HT1080 (cell line): ENCODE measurements around the gene RASGRP2. TPM values are rescaled to one million over a fixed set of nuclear protein-coding genes. Genes with fewer than 3 reads are reported as not detected.

ENCODE experiments used
- DNase-seq: peaks from one replicate; pipeline ENCODE4 v3.0.0-alpha.2; 2015; ENCODE audit warnings: low read depth
- total RNA-seq: library from RNA; depleted of rRNA; stranded (reverse); fragments of >200 nt; shearing (Covaris generic); gene quantifications from 2 replicates; pipeline ENCODE4 v1.2.3, GENCODE V29; 2014

Gene RASGRP2
- total RNA-seq, 1 experiment from 2014 or later, result not detected

- DNase-seq, result no peak
Measured at GRCh38 chr11:64698427-64698826, 45.5 kb downstream of the RASGRP2 start.

DNA sequence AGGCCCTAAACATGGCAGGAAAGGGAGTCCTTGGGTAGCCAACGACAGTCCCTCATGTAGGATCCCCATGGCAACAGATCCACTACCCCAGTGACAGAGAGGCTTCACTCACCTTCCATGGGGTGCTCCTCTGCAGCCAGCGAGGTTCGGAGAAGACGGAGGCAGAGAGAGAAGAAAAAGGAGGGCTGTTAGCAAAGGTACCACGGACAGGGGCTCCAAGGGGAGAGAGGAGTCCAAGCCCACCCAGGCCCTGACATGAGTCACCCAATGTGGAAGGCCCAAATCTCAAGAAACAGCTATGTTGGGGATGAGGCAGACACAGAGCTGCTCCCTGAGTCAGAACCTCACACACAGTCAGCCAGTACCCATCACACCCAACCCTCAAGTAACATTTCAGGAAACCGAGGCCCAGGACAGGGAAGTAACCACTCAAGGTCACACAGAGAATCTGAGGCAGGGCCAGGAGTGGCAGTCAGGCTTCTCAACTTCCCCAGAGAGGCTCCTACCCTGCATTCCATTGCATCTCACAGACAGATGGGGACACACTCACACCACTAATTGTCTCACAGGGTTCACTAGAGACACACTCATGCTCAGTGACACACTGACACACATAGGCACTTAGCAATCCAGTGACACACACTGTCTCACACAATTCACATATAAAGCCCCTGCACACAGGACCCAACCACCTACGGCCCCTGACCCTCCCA lies 46.1 kb downstream of the RASGRP2 start:
- DNase-seq, result no peak

- no peak for DNase-seq
Measured at GRCh38 chr11:64696045-64696444, 47.9 kb downstream of the RASGRP2 start.

DNA sequence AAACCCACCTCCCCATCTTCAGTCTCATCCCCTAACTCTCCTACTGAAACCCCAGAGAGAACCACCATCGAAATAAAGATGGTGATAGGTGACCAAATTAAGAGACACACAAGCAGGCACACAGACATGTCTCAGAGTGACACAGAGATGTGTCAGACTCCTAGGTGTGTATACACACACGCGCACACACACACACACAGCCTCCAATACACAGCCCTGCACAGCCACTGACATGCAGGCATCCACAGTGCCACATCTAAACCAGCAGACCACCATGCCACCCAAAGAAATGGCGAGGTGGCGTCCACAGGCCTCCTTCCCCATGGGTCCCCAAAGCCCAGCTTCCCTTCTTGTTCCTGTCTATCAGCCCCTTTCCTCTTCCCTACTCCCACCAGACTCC lies 48.4 kb downstream of the RASGRP2 start:
- DNase-seq, result no peak

GRCh38 chr11:64694821-64695365 lies 49.0 kb downstream of the RASGRP2 start:
- DNase-seq, result no peak

- no peak for DNase-seq
Measured at GRCh38 chr11:64694026-64694755, 49.8 kb downstream of the RASGRP2 start.

DNA sequence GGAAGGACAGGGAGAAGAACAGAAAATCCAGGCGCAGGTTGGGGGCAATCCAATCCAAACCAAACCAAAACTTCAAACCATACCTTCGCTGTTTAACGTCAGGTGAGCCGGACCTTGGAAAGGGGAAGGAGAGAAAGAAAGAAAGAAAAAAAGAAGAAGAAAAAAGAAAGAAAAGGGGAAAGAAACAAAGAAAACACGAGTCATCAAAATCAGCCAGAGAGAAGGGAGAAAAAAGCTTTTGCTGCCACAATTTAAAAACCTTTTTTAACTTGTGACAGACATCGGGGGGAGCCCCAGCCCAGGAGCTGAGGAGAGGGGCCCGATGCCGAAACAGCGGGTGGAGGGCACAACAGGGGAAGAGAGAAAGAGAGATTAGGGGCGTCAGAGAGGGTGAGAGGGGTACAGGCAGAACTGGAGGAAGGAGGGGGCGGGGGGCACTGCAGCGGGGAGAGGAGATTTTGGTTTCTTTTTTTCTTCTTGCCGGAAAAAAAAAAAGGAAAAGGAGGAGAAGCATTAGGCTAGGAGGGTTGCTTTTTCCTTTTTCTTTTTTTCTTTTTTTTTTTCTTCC lies 51.1 kb downstream of the RASGRP2 start:
- DNase-seq, result no peak

DNA sequence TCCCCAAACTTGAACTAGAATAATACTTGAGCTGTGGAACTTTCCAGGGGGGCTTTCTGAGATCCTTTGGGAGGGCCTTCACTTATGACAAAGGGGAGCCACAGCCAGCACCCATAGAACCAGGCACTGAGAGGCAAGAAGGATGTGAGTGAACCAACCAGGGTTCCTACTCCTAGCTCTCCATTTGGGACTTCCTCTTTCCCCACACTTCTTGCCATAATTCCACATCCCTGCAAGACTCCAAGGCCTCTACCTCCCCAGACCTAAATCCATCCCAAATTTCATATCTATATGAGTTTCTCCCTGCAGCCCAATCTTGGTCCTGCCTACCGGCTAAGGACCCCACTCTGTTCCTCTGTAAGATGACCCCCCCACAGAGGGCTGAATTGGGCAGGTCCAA lies 52.4 kb downstream of the RASGRP2 start:
- no peak for DNase-seq

DNA sequence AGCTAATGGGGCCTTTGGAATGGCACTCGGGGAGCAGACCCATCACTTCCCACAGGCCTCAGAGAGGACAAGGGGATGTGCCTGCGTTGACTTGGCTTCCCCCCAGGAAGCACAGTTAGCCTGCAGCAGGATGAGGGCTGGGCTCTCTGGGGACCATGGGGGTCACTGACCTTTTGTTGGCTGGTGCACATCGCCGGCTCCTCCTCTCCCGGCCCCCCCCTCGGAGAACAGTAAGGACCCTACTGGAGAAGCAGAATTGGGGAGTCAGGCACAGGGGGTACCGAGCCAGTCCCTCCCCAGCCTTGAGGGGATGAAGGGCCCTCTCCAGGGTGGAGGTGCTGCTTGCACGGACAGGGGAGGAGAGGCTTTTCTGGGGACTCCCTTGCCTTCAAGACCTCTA lies 53.7 kb downstream of the RASGRP2 start:
- no peak for DNase-seq

- peak; percentile 81 for DNase-seq
Measured at GRCh38 chr11:64688534-64688982, 55.4 kb downstream of the RASGRP2 start.

GRCh38 chr11:64687643-64688533 lies 56.1 kb downstream of the RASGRP2 start:
- no peak for DNase-seq

DNA sequence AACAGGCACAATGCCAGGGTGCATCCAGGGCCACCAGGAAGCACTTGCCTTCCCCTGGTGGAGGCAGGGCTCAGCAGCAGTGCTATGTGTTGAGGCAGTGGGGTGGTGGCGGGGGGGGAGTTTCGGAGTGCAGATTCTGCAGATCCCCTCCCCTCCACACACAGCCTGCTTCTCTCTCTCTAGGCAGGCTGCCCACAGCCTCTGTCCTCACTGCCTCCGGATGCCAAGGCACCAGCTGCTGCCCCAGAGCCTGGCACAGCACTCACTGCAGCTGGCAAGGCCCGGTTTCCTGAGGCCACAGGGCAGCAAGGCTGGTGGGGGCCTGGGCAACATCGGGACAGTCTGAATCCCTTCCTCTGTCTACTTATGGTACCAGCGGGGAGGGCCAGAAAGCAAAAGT lies 56.7 kb downstream of the RASGRP2 start:
- no peak for DNase-seq

- no peak for DNase-seq
Measured at GRCh38 chr11:64686466-64687170, 57.3 kb downstream of the RASGRP2 start.

DNA sequence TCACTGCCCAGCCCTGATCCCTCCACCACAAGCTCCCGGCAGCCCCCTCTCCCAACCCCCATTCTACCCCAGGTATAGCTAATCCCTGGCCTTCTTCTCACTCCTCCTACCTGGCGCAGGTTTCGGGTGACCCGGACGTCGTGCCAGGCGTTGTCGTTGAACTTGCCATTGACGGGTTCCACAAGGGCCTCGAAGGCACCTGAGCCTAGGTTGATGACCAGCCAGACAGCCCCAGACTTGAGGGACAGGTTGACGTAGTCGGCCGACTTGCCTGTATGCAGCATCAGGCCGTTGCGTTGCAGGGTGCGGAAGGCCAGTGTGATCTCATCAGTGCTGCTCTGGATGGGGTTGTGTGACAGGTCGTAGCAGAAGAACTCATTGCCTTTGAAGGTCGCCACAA lies 58.4 kb downstream of the RASGRP2 start:
- DNase-seq, result no peak

- DNase-seq, result no peak
Measured at GRCh38 chr11:64684357-64684756, 59.6 kb downstream of the RASGRP2 start.

GRCh38 chr11:64681171-64681570 lies 62.8 kb downstream of the RASGRP2 start:
- DNase-seq, result no peak

DNA sequence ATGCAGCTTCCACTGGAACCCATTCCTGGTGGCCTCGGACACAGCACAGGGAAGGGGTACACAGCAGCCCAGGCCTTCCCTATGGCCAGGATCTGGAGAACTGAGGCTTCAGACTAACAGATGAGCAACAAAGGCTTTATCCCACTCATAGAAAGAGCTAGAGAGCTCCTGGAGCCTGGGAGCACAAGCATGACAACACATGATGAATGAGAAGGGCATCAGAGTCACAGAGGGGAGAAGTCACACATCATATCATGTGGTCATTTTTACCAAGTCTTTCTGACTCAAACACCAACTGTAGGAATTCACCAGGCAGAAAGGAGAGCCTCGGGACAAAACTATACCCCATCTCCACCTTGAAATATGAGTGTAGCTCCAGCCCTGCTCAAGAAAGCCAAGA lies 64.1 kb downstream of the RASGRP2 start:
- DNase-seq, result no peak

DNA sequence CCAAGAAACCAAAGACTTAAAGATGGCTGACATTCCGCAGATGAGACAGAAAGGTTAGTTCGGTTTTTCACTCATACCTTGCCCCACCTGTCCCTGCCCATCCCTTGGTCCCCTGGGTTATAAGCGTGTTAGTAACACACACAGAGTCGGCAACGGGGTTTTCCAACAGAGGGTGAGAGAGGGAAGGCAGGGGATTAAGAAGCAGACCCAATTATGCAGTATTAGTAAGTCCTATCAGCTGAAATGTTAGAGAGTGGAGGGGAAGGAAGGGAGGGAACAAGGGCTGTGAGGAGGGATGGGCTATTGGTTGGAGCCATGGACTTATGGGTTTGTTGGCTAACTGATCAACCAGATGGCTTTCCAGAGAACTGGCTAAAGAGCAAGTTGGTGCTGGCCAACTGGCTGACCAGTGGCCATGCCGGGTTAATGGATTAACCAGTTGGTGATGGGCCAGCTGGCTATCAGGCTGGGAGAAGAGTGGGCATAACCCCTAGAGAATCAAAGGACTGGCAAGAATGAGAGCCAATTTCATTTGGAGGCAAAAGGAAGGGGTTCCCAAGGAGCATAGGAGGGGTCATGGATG lies 66.4 kb downstream of the RASGRP2 start:
- no peak for DNase-seq
